HL-60 (cell line): Measurements from ENCODE around the gene TAPBP.
A peak's percentile ranks its signal among the peaks of the same experiment; 100 is the strongest.

Source experiments
- DNase-seq, 2 experiments: peaks; one replicate each; pipeline ENCODE4 v3.0.0-alpha.2; 2010 to 2020; ENCODE audit warnings: low read depth in 1 of 2, low spot score in 1 of 2
- H3K27ac ChIP-seq: fragments of 250-450 bp; sonication (Bioruptor Pico); replicated peaks from 2 replicates; pipeline ENCODE4 v1.5.1; 2020; ENCODE audit warnings: mild to moderate bottlenecking, moderate library complexity
- H3K27me3 ChIP-seq: fragments of 250-450 bp; sonication (Bioruptor Pico); 2 replicates; pipeline ENCODE4 v1.5.1; 2021; ENCODE audit warnings: mild to moderate bottlenecking, moderate library complexity; ENCODE audit not compliant: insufficient read depth, poor library complexity, severe bottlenecking
- H3K4me3 ChIP-seq: replicated peaks from 2 replicates; pipeline ENCODE4 v1.5.1; 2011; ENCODE audit warnings: mild to moderate bottlenecking, control low read depth, low read length; ENCODE audit not compliant: insufficient read depth
- GABPA ChIP-seq: IDR thresholded peaks from 2 replicates; pipeline ENCODE4 v1.6.1; 2012; ENCODE audit warnings: low read depth
- POLR2AphosphoS5 ChIP-seq: IDR thresholded peaks from 2 replicates; pipeline ENCODE4 v1.6.1; 2012; ENCODE audit warnings: low read depth
- SPI1 ChIP-seq: IDR thresholded peaks from 2 replicates; pipeline ENCODE4 v1.6.1; 2012; ENCODE audit warnings: low read depth, mild to moderate bottlenecking, borderline replicate concordance
- TF ChIP-seq, protein P1 (sequence below): IDR thresholded peaks from 2 replicates; pipeline ENCODE4 v1.6.1; 2012; ENCODE audit warnings: low read depth; ENCODE audit not compliant: insufficient replicate concordance
- TF ChIP-seq, protein P2 (sequence below): IDR thresholded peaks from one replicate; pipeline ENCODE4 v1.5.1; 2011; ENCODE audit warnings: low read length, control low read depth, inconsistent platforms; ENCODE audit not compliant: insufficient read depth

Gene TAPBP

DNA sequence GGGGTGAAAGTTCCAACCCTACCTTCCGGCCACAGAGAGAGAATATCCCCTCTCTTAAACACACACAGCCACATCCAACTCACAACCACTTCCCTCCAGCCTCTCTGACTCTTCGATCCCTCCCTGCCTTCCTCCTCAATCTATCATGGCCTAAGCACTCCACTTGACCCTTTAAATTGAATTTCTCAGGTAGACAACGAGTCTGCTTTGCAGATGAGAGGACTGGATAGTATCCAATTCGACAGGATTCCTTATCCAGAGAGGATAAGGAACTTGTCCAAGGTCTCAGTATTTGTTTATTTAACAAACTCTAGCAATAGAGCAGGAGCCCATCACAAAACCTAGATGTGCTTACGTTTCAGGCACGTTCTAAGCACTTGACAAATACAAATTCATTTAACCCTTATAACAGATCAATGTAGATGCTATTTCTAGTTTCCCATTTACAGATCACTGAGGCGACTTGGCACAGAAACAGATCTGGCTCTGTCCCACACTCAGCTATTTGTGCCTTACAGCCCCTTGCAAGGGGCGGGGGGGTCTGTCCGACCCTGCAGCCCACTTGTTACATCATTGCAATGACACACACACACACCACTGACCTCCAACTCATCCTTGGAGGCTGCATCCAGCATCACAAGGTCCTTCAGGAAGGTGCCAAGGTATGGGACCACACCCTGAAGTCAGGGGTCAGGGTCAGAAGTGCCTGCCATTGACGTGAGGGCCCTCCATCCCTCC lies 19.6 kb downstream of the TAPBP start:
- no peak overlapping the region for H3K4me3 ChIP-seq
- TF ChIP-seq, protein P1, sequence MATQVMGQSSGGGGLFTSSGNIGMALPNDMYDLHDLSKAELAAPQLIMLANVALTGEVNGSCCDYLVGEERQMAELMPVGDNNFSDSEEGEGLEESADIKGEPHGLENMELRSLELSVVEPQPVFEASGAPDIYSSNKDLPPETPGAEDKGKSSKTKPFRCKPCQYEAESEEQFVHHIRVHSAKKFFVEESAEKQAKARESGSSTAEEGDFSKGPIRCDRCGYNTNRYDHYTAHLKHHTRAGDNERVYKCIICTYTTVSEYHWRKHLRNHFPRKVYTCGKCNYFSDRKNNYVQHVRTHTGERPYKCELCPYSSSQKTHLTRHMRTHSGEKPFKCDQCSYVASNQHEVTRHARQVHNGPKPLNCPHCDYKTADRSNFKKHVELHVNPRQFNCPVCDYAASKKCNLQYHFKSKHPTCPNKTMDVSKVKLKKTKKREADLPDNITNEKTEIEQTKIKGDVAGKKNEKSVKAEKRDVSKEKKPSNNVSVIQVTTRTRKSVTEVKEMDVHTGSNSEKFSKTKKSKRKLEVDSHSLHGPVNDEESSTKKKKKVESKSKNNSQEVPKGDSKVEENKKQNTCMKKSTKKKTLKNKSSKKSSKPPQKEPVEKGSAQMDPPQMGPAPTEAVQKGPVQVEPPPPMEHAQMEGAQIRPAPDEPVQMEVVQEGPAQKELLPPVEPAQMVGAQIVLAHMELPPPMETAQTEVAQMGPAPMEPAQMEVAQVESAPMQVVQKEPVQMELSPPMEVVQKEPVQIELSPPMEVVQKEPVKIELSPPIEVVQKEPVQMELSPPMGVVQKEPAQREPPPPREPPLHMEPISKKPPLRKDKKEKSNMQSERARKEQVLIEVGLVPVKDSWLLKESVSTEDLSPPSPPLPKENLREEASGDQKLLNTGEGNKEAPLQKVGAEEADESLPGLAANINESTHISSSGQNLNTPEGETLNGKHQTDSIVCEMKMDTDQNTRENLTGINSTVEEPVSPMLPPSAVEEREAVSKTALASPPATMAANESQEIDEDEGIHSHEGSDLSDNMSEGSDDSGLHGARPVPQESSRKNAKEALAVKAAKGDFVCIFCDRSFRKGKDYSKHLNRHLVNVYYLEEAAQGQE: no peak
- no peak for TF ChIP-seq POLR2AphosphoS5
- TF ChIP-seq SPI1: no peak
- no peak for TF ChIP-seq GABPA
- TF ChIP-seq, protein P2, sequence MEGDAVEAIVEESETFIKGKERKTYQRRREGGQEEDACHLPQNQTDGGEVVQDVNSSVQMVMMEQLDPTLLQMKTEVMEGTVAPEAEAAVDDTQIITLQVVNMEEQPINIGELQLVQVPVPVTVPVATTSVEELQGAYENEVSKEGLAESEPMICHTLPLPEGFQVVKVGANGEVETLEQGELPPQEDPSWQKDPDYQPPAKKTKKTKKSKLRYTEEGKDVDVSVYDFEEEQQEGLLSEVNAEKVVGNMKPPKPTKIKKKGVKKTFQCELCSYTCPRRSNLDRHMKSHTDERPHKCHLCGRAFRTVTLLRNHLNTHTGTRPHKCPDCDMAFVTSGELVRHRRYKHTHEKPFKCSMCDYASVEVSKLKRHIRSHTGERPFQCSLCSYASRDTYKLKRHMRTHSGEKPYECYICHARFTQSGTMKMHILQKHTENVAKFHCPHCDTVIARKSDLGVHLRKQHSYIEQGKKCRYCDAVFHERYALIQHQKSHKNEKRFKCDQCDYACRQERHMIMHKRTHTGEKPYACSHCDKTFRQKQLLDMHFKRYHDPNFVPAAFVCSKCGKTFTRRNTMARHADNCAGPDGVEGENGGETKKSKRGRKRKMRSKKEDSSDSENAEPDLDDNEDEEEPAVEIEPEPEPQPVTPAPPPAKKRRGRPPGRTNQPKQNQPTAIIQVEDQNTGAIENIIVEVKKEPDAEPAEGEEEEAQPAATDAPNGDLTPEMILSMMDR: no peak
- no peaks in the 10 kb centered on the region for H3K27me3 ChIP-seq
- H3K27ac ChIP-seq: no peak overlapping the region
- no peak for DNase-seq

DNA sequence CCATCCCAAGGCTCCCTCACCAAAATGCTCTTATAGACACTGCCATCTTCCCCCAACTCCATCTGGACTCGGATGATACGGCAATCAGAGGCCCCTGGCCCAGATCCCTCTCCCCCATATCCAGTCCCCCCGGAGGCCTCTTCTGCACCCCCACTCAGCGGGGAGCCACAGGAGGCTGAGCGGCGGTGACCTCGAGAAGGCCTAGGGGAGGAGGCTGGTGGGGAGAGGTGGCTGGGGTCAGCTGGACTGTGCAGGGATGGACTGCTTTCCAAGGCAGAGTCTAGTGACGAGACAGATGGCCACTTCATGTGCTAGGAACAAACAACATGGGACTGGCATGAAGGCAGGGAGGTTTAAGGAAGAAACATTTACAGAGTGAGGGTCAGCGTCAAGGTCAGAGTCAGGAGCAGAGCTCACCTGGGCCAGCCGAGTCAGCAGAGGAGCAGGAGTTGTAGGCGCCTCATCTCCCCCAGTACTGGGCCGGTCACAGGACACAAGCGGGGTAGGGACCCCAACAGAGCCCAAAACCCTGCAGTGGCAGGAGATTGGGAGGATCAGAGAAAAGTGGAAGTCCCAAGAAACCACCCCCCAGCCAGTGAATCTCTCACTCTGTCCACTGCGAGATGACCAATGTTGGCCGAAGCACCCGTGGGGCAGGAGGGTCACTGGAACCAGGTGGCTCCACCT lies 20.7 kb downstream of the TAPBP start:
- H3K27ac ChIP-seq: no peak overlapping the region
- no peak overlapping the region for H3K4me3 ChIP-seq
- H3K27me3 ChIP-seq: no peaks in the 10 kb centered on the region
- DNase-seq: no peak
- TF ChIP-seq, protein P1: no peak
- TF ChIP-seq POLR2AphosphoS5: no peak
- TF ChIP-seq, protein P2: no peak
- no peak for TF ChIP-seq GABPA
- no peak for TF ChIP-seq SPI1

DNA sequence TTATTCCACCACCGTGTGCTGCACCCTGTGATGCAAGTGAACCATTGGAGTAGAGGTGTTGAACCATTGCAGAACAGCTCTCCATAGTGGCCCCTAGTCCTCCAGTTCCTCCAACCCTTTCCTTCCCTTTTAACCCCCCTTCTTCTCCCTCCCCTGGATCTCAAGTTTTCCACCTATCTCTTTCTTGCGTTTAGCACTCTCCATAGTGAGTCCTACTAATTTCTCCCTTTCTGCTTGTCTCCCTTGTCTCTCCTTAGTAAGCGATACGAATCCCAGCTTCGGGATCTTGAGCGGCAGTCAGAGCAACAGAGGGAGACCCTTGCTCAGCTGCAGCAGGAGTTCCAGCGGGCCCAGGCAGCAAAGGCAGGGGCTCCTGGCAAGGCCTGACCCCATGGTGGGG lies 23.4 kb downstream of the TAPBP start:
- Histone ChIP-seq H3K27ac (peak overlapping the region; percentile 69), H3K4me3 (peak overlapping the region; percentile 79), H3K27me3 (no peaks in the 10 kb centered on the region)
- TF ChIP-seq SPI1: no peak
- TF ChIP-seq GABPA: no peak
- TF ChIP-seq, protein P1: no peak
- no peak for TF ChIP-seq POLR2AphosphoS5
- TF ChIP-seq, protein P2: no peak
- DNase-seq: no peak
